Psoas muscle (tissue), 8 donors: ENCODE results near the gene EIF3B. TPM values are rescaled to one million over a fixed set of nuclear protein-coding genes. Genes with fewer than 3 reads are reported as not detected.
"Not testable (repeated sequence)": the region's sequence is repeated elsewhere in the genome, so short reads cannot be mapped to it uniquely, and the experiment has no call there.

ENCODE experiments used
- ATAC-seq, 4 donors: fragments of 200-7000 bp; cut with Tn5 transposase; one replicate each; pipeline ENCODE4 v1.9.1; 2020; ENCODE audit warnings: moderate library complexity in 3 of 4, mild to moderate bottlenecking in 2 of 4
- DNase-seq, 2 donors: peaks; one replicate each; pipeline ENCODE4 v3.0.0-alpha.2; 2020
- H3K27ac ChIP-seq: fragments of 200-600 bp; one replicate; pipeline ENCODE4 v1.8.0; 2022
- H3K27me3 ChIP-seq, 3 donors: fragments of 200-600 bp in 1 of 3; one replicate each; pipeline versions ENCODE4 v1.6.1 to v1.8.0; 2013 to 2022; ENCODE audit warnings: low read length in 2 of 3, mild to moderate bottlenecking in 2 of 3, moderate library complexity in 1 of 3; ENCODE audit not compliant: insufficient read depth in 3 of 3
- H3K36me3 ChIP-seq, 2 donors: fragments of 200-600 bp in 1 of 2; one replicate each; pipeline versions ENCODE4 v1.6.1 to v1.8.0; 2013 to 2022; ENCODE audit warnings: low read depth in 1 of 2, mild to moderate bottlenecking in 1 of 2, moderate library complexity in 1 of 2; ENCODE audit not compliant: insufficient read depth in 1 of 2
- H3K4me1 ChIP-seq: fragments of 200-600 bp; one replicate; pipeline ENCODE4 v1.8.0; 2022
- H3K4me3 ChIP-seq: fragments of 200-600 bp; one replicate; pipeline ENCODE4 v1.8.0; 2022; ENCODE audit warnings: mild to moderate bottlenecking
- H3K9me3 ChIP-seq: fragments of 200-600 bp; one replicate; pipeline ENCODE4 v1.8.0; 2022
- WGBS, 3 donors: extraction: QIAGEN DNeasy Blood & Tissue Kit; methylation state at CpG; one replicate each; pipeline versions ENCODE4 v1.1.6 to v1.1.7; 2013; 5-methylcytosine and 5-hydroxymethylcytosine counted together
- intact Hi-C, 2 donors: fragments of 100-400 bp; cut with DNase I; formaldehyde crosslinking; loops; one replicate each; pipeline versions ENCODE4 v1.11.0 to v1.14.2; 2022
- polyA plus RNA-seq, 3 donors: library from polyadenylated mRNA; stranded (reverse); fragments of 200-250 nt; gene quantifications; one replicate each; pipeline ENCODE4 v1.2.3, GENCODE V29; 2013
- total RNA-seq, 4 donors: library from RNA; stranded (reverse); fragmentation: NEBNext Ultra II Directional in 2 of 4; extraction: Animal tissue kit (Norgen Biotek cat#: 25700) in 2 of 4; gene quantifications; one replicate each; pipeline versions ENCODE4 v1.2.1 to v1.2.4, GENCODE V29; 2021 to 2023
- TF ChIP-seq, protein P1 (sequence below): fragments of 200-600 bp; IDR thresholded peaks from one replicate; pipeline ENCODE4 v1.8.0; 2022; ENCODE audit warnings: antibody characterized with exemption
- donor health status: healthy with polysubstance abuse.
- donor health status: DM: no; HTN: no; CAD: no; lungs with moderate emphysema.
- donor health status: Bipolar disorder and iron deficiency.
- donor health status: healthy.
- donor health status: DM: yes; HTN: yes; CAD: no.
- donor health status: DM: no; HTN: no; CAD: no.
- donor health status: DM: no; HTN: no; CAD: no.
- donor health status: DM: yes; HTN: yes; CAD: no.

The EIF3B gene
- total and polyA plus RNA-seq, 7 donors: 101 to 275 (median 174) TPM

GRCh38 chr7:2374401-2374800, 19.8 kb downstream of the EIF3B start:
- Histone ChIP-seq H3K4me1 (peaks cover 7% of the 10 kb centered on the region), H3K27me3 (no peaks in the 10 kb centered on the region), H3K9me3 (no peaks in the 10 kb centered on the region), H3K4me3 (no peak overlapping the region), H3K36me3 (peaks cover 22 to 87% of the 10 kb centered on the region in 2 donors), H3K27ac (peak overlapping the region; percentile 53)
- TF ChIP-seq, protein P1, sequence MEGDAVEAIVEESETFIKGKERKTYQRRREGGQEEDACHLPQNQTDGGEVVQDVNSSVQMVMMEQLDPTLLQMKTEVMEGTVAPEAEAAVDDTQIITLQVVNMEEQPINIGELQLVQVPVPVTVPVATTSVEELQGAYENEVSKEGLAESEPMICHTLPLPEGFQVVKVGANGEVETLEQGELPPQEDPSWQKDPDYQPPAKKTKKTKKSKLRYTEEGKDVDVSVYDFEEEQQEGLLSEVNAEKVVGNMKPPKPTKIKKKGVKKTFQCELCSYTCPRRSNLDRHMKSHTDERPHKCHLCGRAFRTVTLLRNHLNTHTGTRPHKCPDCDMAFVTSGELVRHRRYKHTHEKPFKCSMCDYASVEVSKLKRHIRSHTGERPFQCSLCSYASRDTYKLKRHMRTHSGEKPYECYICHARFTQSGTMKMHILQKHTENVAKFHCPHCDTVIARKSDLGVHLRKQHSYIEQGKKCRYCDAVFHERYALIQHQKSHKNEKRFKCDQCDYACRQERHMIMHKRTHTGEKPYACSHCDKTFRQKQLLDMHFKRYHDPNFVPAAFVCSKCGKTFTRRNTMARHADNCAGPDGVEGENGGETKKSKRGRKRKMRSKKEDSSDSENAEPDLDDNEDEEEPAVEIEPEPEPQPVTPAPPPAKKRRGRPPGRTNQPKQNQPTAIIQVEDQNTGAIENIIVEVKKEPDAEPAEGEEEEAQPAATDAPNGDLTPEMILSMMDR: no peak
- 92 to 94% (median 94%) methylated on average over 17 to 18 of the region's 18 CpGs for WGBS, 3 donors
- DNase-seq (no peak), ATAC-seq (no peak)
- intact Hi-C loops: no loop called here

GRCh38 chr7:2374830-2375728, 20.5 kb downstream of the EIF3B start:
- peak overlapping the region; percentile 53 for H3K27ac ChIP-seq
- intact Hi-C loops: no loop called here
- no peak overlapping the region for H3K4me3 ChIP-seq
- 82 to 88% (median 82%) methylated on average over 26 of the region's 26 CpGs for WGBS, 3 donors
- ATAC-seq: peak; percentile 52 to 64 (median 56)
- no peak for DNase-seq
- peaks cover 7% of the 10 kb centered on the region for H3K4me1 ChIP-seq
- no peaks in the 10 kb centered on the region for H3K27me3 ChIP-seq
- peaks cover 27 to 87% of the 10 kb centered on the region in 2 donors for H3K36me3 ChIP-seq
- no peaks in the 10 kb centered on the region for H3K9me3 ChIP-seq
- TF ChIP-seq, protein P1: no peak

DNA sequence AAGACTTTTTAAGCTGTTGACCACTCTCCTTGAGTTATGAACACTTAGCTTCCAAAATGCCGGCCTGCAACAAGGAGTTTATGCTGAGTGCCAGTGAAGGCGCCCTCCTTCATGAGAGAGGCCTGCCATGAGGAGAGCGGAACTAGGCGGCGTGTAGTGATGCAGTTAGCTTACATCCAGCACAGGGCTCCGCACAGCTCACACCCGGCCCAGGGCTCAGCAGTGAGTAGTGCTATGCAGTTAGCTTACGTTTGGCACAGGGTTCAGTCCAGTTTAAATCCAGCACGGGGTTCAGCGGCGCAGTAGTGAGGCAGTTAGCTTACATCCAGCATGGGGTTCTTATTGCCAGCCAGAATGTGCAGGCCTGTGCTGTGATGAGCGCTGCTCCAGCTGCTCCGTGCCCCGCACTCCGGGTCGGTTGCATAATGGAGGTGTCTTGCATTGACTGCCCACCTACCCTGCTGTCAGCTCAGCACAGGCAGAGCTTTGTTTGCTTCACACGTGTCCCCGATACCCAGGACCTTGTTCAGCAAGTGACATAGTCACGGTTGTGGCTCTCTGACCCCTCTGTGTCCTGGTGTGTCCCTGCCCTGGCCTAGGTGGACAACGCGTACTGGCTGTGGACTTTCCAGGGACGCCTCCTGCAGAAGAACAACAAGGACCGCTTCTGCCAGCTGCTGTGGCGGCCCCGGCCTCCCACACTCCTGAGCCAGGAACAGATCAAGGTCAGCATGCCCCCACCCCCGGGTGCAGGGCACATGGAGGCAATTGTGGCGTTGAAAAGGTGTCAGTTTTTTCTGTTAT, 21.9 kb downstream of the EIF3B start:
- Histone ChIP-seq H3K9me3 (no peaks in the 10 kb centered on the region), H3K27ac (no peak overlapping the region), H3K36me3 (peaks cover 33 to 88% of the 10 kb centered on the region in 2 donors), H3K4me1 (peaks cover 7% of the 10 kb centered on the region), H3K27me3 (no peaks in the 10 kb centered on the region), H3K4me3 (no peak overlapping the region)
- 82 to 89% (median 89%) methylated on average over 27 of the region's 27 CpGs for WGBS, 3 donors
- TF ChIP-seq, protein P1: no peak
- ATAC-seq (no peak), DNase-seq (no peak)
- intact Hi-C loops: no loop called here

DNA sequence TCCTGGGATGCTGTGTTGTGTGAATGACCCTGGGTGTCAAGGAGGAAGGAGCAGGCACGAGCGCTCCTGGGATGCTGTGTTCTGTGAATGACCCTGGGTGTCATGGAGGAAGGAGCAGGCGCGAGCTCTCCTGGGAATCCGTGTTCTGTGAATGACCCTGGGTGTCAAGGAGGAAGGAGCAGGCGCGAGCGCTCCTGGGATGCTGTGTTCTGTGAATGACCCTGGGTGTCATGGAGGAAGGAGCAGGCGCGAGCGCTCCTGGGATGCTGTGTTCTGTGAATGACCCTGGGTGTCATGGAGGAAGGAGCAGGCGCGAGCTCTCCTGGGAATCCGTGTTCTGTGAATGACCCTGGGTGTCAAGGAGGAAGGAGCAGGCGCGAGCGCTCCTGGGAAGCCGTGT, 22.9 kb downstream of the EIF3B start:
- H3K4me3 ChIP-seq, H3K9me3 ChIP-seq, ATAC-seq, H3K4me1 ChIP-seq, intact Hi-C loops, H3K27ac ChIP-seq, H3K27me3 ChIP-seq, DNase-seq: not testable (repeated sequence)
- WGBS, 3 donors: 91 to 95% (median 93%) methylated on average over 9 to 14 of the region's 18 CpGs
- peaks cover 33 to 88% of the 10 kb centered on the region in 2 donors for H3K36me3 ChIP-seq

GRCh38 chr7:2378125-2378524, 23.5 kb downstream of the EIF3B start:
- H3K4me1 ChIP-seq, H3K27ac ChIP-seq, H3K4me3 ChIP-seq, ATAC-seq, H3K27me3 ChIP-seq, H3K9me3 ChIP-seq, DNase-seq, intact Hi-C loops: not testable (repeated sequence)
- 80 to 91% (median 89%) methylated on average over 13 to 16 of the region's 18 CpGs for WGBS, 3 donors
- peaks cover 33 to 84% of the 10 kb centered on the region in 2 donors for H3K36me3 ChIP-seq
